Amniotic epithelial cell (primary cell): ENCODE data around the gene JAK2.
"Not testable (repeated sequence)": the region's sequence is repeated elsewhere in the genome, so short reads cannot be mapped to it uniquely, and the experiment has no call there.

Experiments
- DNase-seq: peaks from one replicate; pipeline ENCODE4 v3.0.0-alpha.2; 2010; ENCODE audit warnings: low read depth

The JAK2 gene

GRCh38 chr9:4980086-4980727 lies 4.9 kb upstream of the JAK2 start:
- DNase-seq = peak; percentile 79

GRCh38 chr9:4982721-4983482 lies 2.2 kb upstream of the JAK2 start:
- no peak for DNase-seq

- DNase-seq = no peak
These were observed 1.4 kb upstream of the JAK2 start for GRCh38 chr9:4983601-4984165.

GRCh38 chr9:4984171-4984620 lies 876 bp upstream of the JAK2 start:
- DNase-seq = no peak

GRCh38 chr9:4985386-4986266 lies 554 bp downstream of the JAK2 start:
- DNase-seq = peak; percentile 36

- DNase-seq = no peak
These were observed 1.2 kb downstream of the JAK2 start for GRCh38 chr9:4986296-4986695.

GRCh38 chr9:4986783-4987182 lies 1.7 kb downstream of the JAK2 start:
- no peak for DNase-seq

- DNase-seq = peak; percentile 67
These were observed 2.9 kb downstream of the JAK2 start for GRCh38 chr9:4987961-4988421.

GRCh38 chr9:4992872-4993271 lies 7.8 kb downstream of the JAK2 start:
- DNase-seq = no peak

GRCh38 chr9:4994166-4994890 lies 9.3 kb downstream of the JAK2 start:
- peak; percentile 76 for DNase-seq

- DNase-seq = no peak
These were observed 12.1 kb downstream of the JAK2 start for GRCh38 chr9:4997196-4997595.

GRCh38 chr9:4997631-4998030 lies 12.6 kb downstream of the JAK2 start:
- no peak for DNase-seq

GRCh38 chr9:5002811-5003210 lies 17.7 kb downstream of the JAK2 start:
- DNase-seq = no peak

- no peak for DNase-seq
These were observed 19.4 kb downstream of the JAK2 start for GRCh38 chr9:5004481-5004880.

GRCh38 chr9:5008202-5008601 lies 23.1 kb downstream of the JAK2 start:
- DNase-seq = peak; percentile 32

- DNase-seq = peak; percentile 26
These were observed 28.3 kb downstream of the JAK2 start for GRCh38 chr9:5013374-5013773.

GRCh38 chr9:5015934-5016333 lies 30.9 kb downstream of the JAK2 start:
- no peak for DNase-seq

- DNase-seq = peak; percentile 9
These were observed 40.3 kb downstream of the JAK2 start for GRCh38 chr9:5025416-5025815.

- not testable (repeated sequence) for DNase-seq
These were observed 46.9 kb downstream of the JAK2 start for GRCh38 chr9:5031941-5032340.

GRCh38 chr9:5040730-5041389 lies 55.8 kb downstream of the JAK2 start:
- DNase-seq = no peak
